Lower leg skin (tissue), 3 donors: ENCODE data around the gene ANO10.
"Not testable (repeated sequence)": the region's sequence is repeated elsewhere in the genome, so short reads cannot be mapped to it uniquely, and the experiment has no call there.

Experiments
- POLR2A ChIP-seq, 2 donors: fragments of 450-650 bp; IDR thresholded peaks; one replicate each; pipeline ENCODE4 v1.6.1; 2016 to 2017; ENCODE audit warnings: antibody characterized with exemption in 2 of 2, mild to moderate bottlenecking in 1 of 2, moderate library complexity in 1 of 2
- TF ChIP-seq, protein P1 (sequence below), 3 donors: fragments of 450-650 bp; IDR thresholded peaks; one replicate each; pipeline ENCODE4 v1.5.1; 2016; ENCODE audit warnings: antibody characterized with exemption in 3 of 3, mild to moderate bottlenecking in 3 of 3, moderate library complexity in 2 of 3

GRCh38 chr3:43544277-43544676 is 77.5 kb downstream of the ANO10 start:
- TF ChIP-seq, protein P1, sequence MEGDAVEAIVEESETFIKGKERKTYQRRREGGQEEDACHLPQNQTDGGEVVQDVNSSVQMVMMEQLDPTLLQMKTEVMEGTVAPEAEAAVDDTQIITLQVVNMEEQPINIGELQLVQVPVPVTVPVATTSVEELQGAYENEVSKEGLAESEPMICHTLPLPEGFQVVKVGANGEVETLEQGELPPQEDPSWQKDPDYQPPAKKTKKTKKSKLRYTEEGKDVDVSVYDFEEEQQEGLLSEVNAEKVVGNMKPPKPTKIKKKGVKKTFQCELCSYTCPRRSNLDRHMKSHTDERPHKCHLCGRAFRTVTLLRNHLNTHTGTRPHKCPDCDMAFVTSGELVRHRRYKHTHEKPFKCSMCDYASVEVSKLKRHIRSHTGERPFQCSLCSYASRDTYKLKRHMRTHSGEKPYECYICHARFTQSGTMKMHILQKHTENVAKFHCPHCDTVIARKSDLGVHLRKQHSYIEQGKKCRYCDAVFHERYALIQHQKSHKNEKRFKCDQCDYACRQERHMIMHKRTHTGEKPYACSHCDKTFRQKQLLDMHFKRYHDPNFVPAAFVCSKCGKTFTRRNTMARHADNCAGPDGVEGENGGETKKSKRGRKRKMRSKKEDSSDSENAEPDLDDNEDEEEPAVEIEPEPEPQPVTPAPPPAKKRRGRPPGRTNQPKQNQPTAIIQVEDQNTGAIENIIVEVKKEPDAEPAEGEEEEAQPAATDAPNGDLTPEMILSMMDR (IDR thresholded peaks at IDR 0.05), result not testable (repeated sequence)
- not testable (repeated sequence) for TF ChIP-seq POLR2A (IDR thresholded peaks at IDR 0.05)
